Measurements from ENCODE around the gene SLC25A21. TPM values are rescaled to one million over a fixed set of nuclear protein-coding genes. Genes with fewer than 3 reads are reported as not detected.

SLC25A21 gene
- total RNA-seq, 1 experiment from 2014 or later: 7.1 TPM

- H3K23ac ChIP-seq (ENCODE audit: insufficient read length, low read depth, low read length): no peak overlapping the region
- no peaks in the 10 kb centered on the region for H3K9me3 ChIP-seq (ENCODE audit: control insufficient read depth, low read depth, low read length)
- Mint-ChIP-seq H3K4me1 (peaks cover 23 to 30% of the 10 kb centered on the region in 2 experiments), H3K4me3 (no peak overlapping the region), H3K27me3 (ENCODE audit: low read depth) (no peaks in the 10 kb centered on the region), H3K9me3 (no peaks in the 10 kb centered on the region), H3K36me3 (ENCODE audit: insufficient read depth in 1 of 3, low read depth in 3 of 3) (no peaks in the 10 kb centered on the region), H3K27ac (no peak overlapping the region; a peak in 3 of 7 replicates)
- H4K91ac ChIP-seq (ENCODE audit: insufficient read length, low read depth, low read length): no peak overlapping the region
- no CpG with 5 or more reads among the region's 4 CpGs for WGBS (ENCODE audit: extremely low coverage, insufficient read length, low lambda C conversion rate)
- no peak overlapping the region for H2BK20ac ChIP-seq (ENCODE audit: low read depth, low read length, poor library complexity, severe bottlenecking)
- H3T11ph ChIP-seq (ENCODE audit: low read length): no peak overlapping the region
- H3K4me2 ChIP-seq (ENCODE audit: insufficient read depth, insufficient read length, low read length): no peak overlapping the region
- H2BK5ac ChIP-seq (ENCODE audit: insufficient read length, low read length): no peak overlapping the region
- H3K4me1 ChIP-seq (ENCODE audit: insufficient read depth, low read length): peaks cover 8% of the 10 kb centered on the region
- H3K27me3 ChIP-seq (ENCODE audit: insufficient read depth, low read length): no peaks in the 10 kb centered on the region
- no peak overlapping the region for H4K5ac ChIP-seq (ENCODE audit: insufficient read length, low read depth, low read length)
- no peak overlapping the region for H3K56ac ChIP-seq (ENCODE audit: insufficient read length, low read depth, low read length)
- H3K14ac ChIP-seq (ENCODE audit: insufficient read depth, low read length): no peak overlapping the region
- H2AK5ac ChIP-seq (ENCODE audit: insufficient read length, low read length): no peak overlapping the region
- H4K8ac ChIP-seq (replicated peaks; ENCODE audit: insufficient read length, low read depth, low read length): no peak overlapping the region
- H2BK15ac ChIP-seq (ENCODE audit: low read depth, low read length): no peak overlapping the region
- H3K9ac ChIP-seq (ENCODE audit: extremely low read depth, insufficient read length, low read length): no peak overlapping the region
- no peak overlapping the region for H2BK12ac ChIP-seq (ENCODE audit: insufficient read length, low read depth, low read length)
- H2AFZ ChIP-seq (ENCODE audit: low read length): no peak overlapping the region
- no peak overlapping the region for H3K18ac ChIP-seq (ENCODE audit: insufficient read length, low read depth, low read length)
- H3K79me1 ChIP-seq (ENCODE audit: insufficient read depth, low read depth, low read length, poor library complexity, severe bottlenecking): no peaks in the 10 kb centered on the region
- H2BK120ac ChIP-seq (ENCODE audit: low read depth, low read length, poor library complexity, severe bottlenecking): no peak overlapping the region
- TF ChIP-seq CTCF (conservative IDR thresholded peaks at IDR 0.05): no peak
- H3K27ac ChIP-seq (ENCODE audit: insufficient read length, low read depth, low read length): no peak overlapping the region
- no peaks in the 10 kb centered on the region for H3K79me2 ChIP-seq (ENCODE audit: insufficient read depth, low read length)
- DNase-seq: no peak
- no peak overlapping the region for H3K4ac ChIP-seq (ENCODE audit: low read depth, low read length)
- no peaks in the 10 kb centered on the region for H4K20me1 ChIP-seq (ENCODE audit: control insufficient read depth, insufficient read depth, insufficient read length)
- H3K23me2 ChIP-seq (ENCODE audit: insufficient read length, low read depth, low read length, poor library complexity, severe bottlenecking): no peaks in the 10 kb centered on the region
Measured at GRCh38 chr14:37036669-37037341, 135.6 kb downstream of the SLC25A21 start.

Data from H9 (cell line).